ENCODE data around the gene UNKL.
A peak's percentile ranks its signal among the peaks of the same experiment; 100 is the strongest.

The UNKL gene, protein sequence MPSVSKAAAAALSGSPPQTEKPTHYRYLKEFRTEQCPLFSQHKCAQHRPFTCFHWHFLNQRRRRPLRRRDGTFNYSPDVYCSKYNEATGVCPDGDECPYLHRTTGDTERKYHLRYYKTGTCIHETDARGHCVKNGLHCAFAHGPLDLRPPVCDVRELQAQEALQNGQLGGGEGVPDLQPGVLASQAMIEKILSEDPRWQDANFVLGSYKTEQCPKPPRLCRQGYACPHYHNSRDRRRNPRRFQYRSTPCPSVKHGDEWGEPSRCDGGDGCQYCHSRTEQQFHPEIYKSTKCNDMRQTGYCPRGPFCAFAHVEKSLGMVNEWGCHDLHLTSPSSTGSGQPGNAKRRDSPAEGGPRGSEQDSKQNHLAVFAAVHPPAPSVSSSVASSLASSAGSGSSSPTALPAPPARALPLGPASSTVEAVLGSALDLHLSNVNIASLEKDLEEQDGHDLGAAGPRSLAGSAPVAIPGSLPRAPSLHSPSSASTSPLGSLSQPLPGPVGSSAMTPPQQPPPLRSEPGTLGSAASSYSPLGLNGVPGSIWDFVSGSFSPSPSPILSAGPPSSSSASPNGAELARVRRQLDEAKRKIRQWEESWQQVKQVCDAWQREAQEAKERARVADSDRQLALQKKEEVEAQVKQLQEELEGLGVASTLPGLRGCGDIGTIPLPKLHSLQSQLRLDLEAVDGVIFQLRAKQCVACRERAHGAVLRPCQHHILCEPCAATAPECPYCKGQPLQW

DNA sequence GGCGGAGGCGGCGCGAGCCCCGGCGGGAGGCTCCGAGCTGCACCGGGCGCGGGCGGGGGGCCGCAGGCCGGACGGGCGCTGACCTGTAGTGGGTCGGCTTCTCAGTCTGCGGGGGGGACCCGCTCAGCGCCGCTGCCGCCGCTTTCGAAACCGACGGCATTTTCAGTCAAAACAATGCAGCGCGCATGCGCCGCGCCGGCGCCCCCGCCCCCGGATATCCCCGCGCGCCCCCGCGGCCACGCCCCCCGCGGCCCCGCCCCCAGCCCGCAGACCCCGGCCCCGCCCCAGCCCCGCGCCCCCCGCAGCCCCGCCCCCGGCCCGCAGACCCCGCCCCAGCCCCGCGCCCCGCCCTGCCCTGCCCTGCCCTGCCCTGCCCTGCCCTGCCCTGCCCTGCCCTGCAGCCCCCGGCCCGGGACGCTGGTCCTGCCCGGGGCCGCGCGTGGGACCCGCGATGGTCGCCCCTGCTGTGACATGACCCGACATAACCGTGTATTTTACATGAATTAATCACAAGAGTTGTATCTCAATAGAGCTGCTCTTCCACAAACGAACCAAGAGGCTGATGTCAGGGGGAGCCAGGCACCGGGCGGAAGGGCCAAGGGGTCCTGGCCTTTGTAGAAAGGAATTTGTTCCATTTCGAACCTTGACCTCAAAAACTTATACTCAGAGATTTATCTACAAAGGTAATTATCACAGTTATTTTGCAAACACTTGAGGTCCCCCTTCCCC, at the start of gene UNKL:
Gene UNKL (minus strand): TSS at position 173 of the 729 bp plus-strand sequence. CDS start 13 bp downstream, at position 160.
- DNase-seq, result peak; percentile 73

DNA sequence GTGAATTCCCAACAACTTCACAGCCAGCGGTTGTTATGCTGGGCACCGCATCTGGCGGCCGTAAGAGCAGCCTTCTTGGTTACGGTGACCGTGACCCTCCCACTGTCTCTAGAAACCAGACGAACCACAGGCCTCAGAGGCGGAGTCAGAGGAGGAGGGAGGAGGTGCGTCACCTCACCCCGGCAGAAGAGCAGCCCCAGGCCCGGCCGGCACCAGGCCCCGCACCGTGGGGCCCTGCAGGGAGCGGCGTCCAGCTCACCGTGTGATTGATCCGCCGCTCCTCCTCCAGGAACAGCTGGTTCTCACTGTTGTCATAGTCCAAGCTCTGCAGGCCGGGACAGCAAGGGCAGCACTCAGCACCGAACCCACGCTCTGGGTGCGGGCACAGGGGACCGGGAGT, 46.6 kb upstream of the UNKL start:
- no peak for DNase-seq

DNA sequence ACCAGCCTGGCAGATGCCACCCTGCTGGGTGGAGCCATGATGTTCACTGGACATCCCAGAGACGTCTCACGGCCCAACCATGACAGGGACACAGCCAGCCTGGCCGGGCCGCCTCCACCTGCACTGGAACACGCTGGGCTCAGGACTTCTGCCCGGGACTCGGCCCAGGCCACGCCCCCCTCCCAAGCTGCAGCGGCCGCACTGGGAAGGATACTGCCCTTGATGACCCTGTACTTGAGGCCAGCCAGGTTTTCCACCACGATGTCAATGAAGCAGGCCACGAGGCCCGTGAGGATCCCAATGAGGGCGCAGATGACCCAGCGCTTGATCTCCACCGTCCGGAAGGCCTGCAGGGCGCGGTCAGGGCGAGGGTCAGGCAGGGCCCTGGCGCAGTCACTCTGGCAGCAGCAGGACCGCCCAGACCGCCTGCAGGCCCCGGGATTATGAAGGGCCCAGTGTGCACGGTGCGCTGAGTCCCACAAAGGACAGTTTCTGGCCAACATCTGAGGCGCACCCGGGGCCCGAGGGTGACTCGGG, 46.2 kb upstream of the UNKL start:
- DNase-seq, result no peak

DNA sequence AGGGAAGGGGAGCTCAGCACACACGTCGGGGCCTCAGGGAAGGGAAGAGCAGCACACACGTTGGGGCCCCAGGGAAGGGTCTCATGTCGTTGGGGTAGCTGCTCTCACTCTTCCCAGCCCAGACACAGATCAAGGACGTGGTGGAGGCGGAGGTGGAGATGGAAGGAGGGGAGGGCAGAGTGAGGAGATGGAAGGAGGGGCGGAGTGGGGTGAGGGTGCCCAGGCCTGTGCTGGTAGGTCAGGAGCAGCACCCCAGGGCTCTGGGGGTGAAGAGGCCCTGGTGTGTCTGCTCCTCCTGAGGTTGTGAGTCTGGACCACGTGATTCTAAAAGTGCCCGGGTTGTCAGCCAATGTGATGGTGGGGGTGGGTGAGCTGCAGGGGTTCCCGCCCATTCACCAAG, 45.5 kb upstream of the UNKL start:
- no peak for DNase-seq

DNA sequence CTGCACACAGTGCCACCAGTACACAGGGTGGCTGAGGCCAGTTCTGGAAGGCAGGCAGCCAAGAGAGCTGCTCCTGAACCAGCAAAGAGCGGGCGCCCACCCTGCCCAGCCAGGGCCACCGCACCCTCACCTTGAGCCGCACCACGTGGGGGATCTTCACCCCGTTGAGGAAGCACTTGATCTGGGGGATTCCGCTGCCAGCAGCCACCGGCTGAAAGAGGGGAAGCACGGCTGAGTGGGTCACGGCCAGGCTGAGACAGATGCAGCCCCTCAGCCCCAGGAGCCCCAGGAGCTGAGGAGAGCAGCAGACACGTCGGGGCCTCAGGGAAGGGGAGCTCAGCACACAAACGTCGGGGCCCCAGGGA, 44.5 kb upstream of the UNKL start:
- DNase-seq, result no peak

DNA sequence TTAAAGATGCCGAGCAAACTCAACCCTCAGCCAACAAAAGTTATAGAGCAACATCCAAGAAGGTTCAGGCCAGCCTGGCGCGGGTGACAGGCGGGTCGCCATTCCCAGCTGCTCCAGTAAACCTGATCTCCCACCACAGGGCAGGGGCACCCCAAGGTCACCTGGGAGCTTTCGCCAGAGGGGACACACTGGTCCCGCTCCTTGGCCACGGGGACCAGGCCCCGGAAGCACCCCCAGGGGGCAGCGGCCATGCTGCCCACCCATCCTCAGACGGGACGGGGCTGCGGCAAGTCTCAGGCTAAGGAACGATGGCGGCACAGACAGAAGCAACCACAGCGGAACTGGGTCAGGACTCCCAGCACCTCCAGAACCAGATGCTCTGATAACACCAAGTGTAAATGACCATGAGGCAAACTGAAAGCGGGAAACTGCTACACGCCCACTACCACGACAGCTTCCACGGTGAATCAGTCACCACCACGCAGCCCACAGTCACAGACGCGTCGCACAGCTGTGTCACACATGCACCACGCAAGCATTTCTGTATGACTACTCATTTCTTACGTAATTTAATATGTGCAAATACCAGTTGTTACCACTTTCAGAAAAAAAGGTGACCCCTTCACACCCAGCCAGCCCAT, 44.0 kb upstream of the UNKL start:
- no peak for DNase-seq

DNA sequence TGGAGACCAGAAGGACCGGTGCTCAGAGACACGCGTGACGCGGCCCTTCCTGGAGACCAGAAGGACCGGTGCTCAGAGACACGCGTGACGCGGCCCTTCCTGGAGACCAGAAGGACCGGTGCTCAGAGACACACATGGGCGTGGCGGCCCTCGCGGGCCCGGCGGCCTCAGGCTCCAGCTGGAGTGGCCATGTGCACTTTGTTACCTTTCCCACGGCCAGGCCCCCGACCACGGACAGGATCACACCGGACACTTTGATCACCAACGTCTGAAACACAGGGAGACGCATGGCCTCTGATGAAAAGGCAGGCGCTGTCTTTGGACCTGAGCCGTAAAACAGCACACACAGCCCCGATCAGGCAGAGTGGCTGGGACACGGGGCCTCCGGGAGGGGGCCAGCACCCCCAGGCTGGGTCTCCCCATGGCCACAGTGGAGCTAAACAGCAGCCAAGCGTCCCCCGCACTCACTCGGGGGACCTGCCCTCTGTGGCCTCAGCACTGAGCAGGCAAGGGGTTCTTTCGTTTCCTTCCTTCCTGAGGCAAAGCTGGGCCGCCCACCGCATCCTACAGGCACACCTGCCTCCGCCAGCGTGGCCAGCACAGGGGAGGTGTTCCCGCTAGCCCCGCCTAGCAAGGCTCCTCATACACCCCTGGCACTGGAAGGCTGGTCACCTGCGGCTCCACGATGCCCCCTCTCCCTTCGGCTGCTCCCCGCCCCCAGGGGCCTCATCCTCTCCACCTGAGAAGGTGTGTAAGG, 43.2 kb upstream of the UNKL start:
- DNase-seq, result no peak

DNA sequence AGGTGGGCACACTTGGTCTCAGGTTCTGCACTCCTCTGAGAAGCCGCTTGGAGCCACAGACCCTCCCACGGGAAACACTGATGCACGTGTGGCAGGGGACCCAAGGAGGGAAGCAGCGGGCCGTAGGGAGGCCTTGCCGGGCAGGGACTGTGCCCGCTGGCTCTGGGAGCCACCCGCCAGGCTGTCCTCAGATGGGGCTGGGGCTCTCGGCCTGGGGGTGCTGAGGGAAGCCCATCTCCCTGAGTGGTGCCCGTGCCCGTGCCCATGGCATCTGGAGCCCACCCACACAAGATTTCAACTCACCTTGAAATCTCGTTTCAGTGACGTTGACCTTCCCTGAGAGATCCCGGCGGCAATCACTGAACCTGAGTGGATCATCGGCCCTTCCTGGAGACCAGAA, 42.4 kb upstream of the UNKL start:
- no peak for DNase-seq

DNA sequence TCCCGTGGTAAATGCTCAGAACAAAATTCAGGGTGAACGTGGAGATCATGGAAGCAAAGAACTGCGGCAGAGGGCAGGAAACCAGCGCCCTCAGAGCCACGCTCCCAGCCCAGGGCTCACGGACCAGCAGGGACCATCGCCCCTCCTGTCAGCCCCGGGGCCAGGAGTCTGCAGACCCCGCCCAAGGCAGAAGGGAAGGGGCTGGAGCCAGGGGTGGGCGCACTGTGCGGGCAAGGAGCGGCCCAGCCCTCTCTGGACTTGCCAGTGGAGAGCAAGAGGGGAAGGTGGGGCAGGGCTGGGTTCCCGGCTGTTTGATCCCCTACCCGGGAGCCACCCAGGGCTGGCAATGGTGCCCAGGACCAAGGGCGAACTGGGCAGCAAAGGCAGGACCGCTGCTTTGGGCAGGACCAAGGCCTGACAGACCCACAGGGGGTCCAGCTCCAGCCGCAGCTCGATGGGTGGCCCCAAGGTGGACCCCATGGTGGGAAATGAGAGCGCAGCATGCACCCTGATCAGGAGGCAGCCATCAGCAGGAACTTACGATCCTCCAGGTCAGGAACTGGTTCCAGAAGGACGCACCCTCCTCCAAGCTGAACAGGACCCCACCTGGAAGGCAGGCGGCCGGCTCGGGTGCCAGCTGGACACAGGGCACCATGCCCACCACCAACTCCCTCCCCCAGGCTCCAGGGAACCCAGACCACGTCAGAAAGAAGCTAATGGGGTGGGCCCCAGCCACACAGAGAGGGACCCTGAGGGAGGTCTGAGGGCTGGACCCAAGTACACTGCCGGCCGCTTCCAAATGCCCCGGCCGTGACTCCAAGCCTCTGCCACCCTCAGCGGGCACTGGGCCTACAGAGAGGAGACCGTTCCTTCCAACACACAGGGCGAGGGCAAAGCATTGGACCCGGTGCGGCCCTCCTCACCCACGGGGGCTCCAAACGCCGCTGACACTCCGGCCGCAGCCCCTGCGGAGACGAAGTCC, 41.0 kb upstream of the UNKL start:
- DNase-seq, result no peak

DNA sequence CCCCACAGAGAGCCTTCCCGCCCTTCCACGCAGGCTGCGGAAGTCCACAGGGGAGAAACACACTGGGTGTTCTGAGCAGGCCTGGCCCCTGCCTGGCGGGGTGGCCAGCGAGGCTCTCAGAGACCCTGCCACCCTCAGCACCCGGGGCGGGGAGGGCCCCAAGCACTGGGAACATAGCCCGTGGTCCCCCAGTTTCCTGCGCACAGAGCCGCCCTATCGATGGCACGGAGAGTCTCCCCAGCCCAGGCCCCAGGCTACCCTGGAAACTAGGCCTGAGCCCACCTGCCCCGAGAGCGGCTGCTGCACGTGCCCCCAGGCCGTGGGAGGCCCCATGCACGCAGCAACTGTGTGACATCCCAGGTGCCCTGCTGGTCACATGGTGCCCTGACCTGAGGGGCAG, 40.1 kb upstream of the UNKL start:
- no peak for DNase-seq

DNA sequence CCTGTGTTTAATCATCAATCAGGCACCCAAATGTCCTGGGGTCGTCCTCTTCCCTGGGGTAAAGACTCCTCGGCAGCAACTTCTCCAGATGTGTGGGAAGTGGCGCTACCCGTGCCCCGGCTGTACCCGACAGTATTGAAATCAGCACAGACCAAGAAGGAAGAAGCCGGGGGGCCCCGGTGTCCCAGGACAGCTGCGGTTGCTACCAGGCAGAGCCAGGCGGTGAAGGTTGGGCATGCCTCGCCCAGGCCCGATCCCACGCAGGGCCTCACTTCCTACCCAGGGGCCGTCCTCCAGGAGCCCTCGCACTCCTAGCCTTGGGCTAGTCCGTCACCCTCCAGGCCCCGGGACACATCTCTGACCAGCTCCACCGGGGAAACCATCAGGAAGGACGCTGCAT, 38.8 kb upstream of the UNKL start:
- DNase-seq, result no peak

DNA sequence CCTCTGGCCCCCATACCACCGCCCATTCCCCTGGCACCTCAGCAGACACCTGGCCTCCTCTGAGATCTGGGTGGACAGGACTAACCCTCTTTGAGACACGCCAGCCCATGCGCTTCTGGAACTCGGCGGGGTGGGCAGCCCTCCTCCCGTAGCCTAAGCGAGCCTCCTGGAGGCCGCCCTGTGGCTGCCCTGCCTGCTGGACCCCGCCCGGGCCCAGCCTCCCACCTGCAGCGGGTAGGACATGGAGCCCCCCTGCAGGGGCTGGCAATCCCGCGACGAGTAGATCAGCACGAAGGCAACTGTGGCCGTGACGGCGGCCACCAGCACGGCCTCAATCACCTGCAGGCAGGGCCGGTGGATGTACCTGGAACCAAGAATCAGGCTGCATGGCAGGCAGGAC, 38.0 kb upstream of the UNKL start:
- DNase-seq, result no peak

DNA sequence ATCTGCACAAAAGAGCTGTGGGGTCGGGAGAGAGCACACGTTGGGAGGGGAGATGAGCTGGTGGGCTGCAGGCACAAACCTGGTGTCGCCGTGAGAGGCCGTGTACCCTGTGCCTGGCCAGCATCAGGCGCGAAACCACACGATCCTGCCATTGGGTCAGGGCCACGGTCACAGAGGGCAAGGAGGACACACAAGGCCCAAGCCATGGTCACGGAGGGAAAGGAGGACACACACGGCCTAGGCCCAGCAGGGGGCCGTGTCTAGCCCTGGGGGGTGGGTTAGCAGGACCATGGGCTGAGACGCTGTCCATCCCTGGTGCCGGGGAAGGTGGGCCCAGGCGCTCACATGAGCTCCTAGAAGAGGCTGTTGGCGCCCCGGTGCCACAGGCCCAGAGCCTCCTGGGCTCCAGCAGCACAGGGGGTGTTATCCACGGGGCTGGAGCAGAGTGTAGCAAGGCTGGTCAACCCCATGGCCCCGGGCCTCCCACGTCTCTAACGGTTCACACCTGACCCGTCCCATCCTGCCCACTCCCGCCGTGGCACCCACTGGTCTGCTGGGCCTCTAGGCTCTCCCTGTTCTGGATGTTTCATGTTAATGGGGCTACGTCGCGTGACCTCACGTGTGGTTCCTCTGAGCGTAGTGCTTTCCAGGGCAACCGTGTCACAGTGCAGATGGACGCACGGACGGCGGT, 37.3 kb upstream of the UNKL start:
- no peak for DNase-seq

DNA sequence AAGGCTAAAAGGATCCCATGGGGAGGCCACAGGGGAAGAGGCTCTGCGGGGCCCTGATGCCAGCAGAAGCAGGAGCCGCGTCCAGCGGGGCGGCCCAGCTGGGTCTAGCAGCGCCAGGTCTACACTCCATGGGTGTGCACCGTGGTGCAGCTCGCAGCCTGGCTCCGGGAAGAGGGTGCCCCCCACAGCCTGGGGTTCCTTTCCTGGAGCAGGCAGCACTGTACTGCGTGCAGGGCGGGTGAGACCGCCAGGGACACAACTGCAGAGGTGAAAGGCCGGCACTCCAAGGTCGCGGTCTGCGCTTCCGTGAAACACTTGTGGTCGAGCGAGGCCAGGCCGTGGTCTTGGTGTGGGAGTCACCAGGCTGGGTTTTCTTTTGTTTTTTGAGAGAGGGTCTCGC, 36.3 kb upstream of the UNKL start:
- DNase-seq, result no peak

DNA sequence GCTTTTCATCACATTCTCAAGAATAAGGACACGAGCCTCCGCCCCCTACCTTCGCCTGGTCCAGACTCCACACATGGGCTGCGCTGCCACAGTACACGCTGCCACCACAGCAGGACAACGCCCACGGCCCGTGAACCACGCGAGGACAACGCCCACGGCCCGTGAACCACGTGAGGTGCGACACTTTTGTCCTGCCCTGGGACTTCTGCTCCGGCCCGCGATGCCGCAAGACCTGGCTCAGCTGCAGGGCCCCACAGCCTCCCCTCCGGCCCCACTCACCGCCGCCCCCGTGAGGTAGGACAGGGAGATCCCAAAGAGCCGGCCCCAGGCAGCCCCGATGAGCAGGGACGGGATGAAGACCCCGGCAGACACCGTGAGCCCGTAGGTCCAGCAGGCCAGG, 35.7 kb upstream of the UNKL start:
- DNase-seq, result no peak

DNA sequence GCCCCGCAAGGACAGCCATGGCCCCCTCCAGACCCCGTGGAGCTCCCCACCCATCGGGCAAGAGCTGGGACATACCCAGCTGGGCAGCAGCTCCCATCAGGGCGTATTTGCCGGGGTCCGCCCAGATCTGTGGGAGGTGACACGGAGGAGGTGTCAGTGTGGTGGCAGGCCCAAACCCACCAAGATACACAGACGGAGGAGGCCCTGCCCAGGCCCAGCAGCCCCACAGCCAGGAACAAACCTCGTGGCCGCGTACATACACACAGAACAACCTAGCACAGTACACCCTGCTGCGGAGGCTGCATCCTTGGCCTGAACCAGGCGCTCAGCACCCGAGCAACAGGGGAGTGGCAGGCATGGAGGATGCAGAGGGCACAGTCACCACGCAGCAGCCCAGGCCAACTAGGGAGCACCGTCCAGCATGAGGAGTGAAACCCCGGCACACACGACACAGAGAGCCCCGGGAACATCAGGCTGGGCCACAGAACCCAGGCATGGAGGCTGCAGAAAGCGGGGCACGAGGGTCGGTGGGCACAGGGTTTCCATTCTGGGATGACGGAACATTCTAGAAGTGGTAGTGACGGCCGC, 34.8 kb upstream of the UNKL start:
- no peak for DNase-seq

DNA sequence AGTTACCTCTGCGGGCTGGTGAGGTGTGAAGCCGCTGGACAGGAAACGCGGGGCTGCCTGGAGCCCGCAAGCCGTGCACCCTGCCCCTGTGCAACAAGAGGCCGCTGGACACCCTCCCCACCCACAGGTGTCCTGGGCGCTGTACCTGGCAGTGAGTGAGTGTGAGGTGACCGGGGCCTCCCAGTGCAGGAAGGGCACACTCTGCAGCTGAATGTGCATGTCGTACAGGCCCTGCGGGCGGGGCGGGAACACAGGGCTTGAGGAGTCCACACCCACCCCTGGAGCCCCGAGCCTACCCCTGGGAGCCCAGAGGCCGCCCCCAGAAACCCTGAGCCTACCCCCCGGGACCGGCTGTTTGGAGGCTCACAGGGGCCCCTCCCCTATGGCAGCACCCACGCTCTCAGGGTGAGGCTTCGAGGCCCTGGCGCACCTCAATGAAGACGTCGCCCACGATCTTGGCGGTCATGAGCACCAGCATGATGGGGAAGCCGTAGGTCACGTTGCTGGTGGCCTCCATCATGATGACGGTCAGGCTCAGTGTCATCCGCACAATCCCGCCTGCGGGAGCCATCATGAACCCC, 34.1 kb upstream of the UNKL start:
- no peak for DNase-seq

DNA sequence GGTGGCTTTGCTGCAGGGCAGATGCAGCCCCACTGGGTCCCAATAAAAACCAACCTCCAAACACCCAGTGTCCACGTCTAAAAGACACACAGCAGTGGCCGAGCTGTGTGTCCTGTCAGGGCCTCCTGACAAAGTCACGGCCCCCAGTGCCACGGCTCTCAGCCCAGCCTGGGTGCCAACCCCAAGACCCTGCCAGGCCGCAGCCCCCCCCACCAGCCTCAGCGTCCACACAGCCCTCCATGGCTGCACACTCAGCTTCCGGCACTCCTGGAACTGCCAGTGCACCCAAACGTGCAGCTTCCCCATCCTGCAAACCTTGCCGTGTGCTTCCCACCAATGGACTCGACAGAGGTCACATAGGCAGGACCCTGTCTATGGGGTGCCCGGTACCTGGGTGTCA, 33.5 kb upstream of the UNKL start:
- DNase-seq, result no peak

DNA sequence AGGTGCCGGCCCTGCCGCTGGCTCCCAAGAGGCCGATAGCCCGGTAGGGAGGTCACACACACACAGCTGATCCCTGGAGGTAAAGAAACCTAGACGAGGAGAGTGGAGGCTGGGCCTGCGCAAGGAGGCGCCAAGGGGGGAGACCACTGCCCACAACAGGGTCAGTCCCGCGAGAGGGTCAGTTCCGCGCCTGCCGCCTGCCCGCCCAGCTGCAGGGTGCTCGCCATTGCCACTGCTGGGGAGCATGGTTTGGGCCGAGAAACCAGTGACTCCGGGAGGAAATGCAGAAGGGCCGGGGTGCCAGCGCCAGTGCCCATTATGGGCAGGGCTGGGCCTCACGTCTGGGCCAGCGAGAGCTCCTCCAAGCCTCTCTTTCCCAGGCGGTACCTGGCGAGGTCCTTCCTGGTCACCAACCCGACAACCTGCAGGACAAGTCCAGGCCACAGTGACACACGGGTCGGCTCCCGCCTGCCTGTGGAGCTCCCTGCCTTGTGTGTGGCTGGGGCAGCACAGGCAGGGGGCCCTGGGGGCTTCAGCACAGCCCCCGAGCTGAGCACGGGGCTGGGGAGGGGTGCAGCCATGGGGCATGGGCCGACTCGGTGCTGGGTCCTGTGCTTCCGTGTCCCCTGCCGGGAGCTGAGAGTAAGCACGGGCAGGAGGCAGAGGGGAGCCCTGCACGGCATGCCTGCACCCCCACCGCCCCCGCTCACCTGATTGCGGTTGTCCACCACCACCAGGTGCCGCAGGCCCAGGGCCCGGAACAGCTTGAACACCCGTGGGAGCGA, 32.0 kb upstream of the UNKL start:
- no peak for DNase-seq

Data from hematopoietic multipotent progenitor cell treated with erythropoietin and hydrocortisone succinate and interleukin-3 and kit ligand, for 6 days (in vitro differentiated cells).